Heart left ventricle (tissue), 16 donors: ENCODE data around the gene TRIM31. TPM values are rescaled to one million over a fixed set of nuclear protein-coding genes. Genes with fewer than 3 reads are reported as not detected.

Experiments
- ATAC-seq, 4 donors: fragments of 200-7000 bp; cut with Tn5 transposase; one replicate each; pipeline ENCODE4 v1.9.1; 2020 to 2022; ENCODE audit warnings: moderate library complexity in 4 of 4, mild to moderate bottlenecking in 3 of 4, moderate number of reproducible peaks in 1 of 4
- DNase-seq, 5 donors: peaks; one replicate each; pipeline ENCODE4 v3.0.0-alpha.2; 2020
- H3K27ac ChIP-seq, 12 donors: fragments of 200-600 bp; sonication (generic) in 4 of 12; one replicate each; pipeline versions ENCODE4 v1.5.0 to v1.8.0; 2016 to 2022; ENCODE audit warnings: mild to moderate bottlenecking in 2 of 12
- H3K27me3 ChIP-seq, 9 donors: fragments of 200-600 bp; sonication (generic) in 2 of 9; one replicate each; pipeline versions ENCODE4 v1.5.1 to v1.8.0; 2016 to 2022; ENCODE audit warnings: mild to moderate bottlenecking in 3 of 9
- H3K36me3 ChIP-seq, 9 donors: fragments of 200-600 bp; sonication (generic) in 2 of 9; one replicate each; pipeline versions ENCODE4 v1.5.0 to v1.8.0; 2018 to 2022; ENCODE audit warnings: mild to moderate bottlenecking in 2 of 9
- H3K4me1 ChIP-seq, 12 donors: fragments of 200-600 bp; sonication (generic) in 4 of 12; one replicate each; pipeline versions ENCODE4 v1.5.0 to v1.8.0; 2016 to 2022; ENCODE audit warnings: mild to moderate bottlenecking in 3 of 12
- H3K4me3 ChIP-seq, 12 donors: fragments of 200-600 bp; sonication (generic) in 4 of 12; one replicate each; pipeline versions ENCODE4 v1.5.0 to v1.8.0; 2017 to 2022; ENCODE audit warnings: mild to moderate bottlenecking in 9 of 12, moderate library complexity in 4 of 12
- H3K9me3 ChIP-seq, 12 donors: fragments of 200-600 bp; sonication (generic) in 4 of 12; one replicate each; pipeline versions ENCODE4 v1.5.0 to v1.8.0; 2016 to 2022; ENCODE audit warnings: mild to moderate bottlenecking in 1 of 12
- POLR2A ChIP-seq, 2 donors: fragments of 450-650 bp; IDR thresholded peaks; one replicate each; pipeline ENCODE4 v1.6.1; 2017; ENCODE audit warnings: antibody characterized with exemption in 2 of 2, mild to moderate bottlenecking in 2 of 2, moderate library complexity in 2 of 2
- WGBS, 4 donors: extraction: QIAGEN DNeasy Blood & Tissue Kit in 2 of 4; methylation state at CpG; one replicate each; pipeline versions ENCODE4 v1.1.5 to v1.1.7; 2013 to 2018; 5-methylcytosine and 5-hydroxymethylcytosine counted together
- intact Hi-C, 10 donors: fragments of 100-400 bp; cut with DNase I; formaldehyde crosslinking; loops; one replicate each; pipeline versions ENCODE4 v1.11.1 to v1.14.2; 2022
- polyA plus RNA-seq, 2 donors: library from polyadenylated mRNA; stranded (reverse); fragments of 200-250 nt; gene quantifications; one replicate each; pipeline ENCODE4 v1.2.3, GENCODE V29; 2013
- total RNA-seq, 9 donors: library from RNA; depleted of rRNA in 2 of 9; stranded (reverse); fragments of >200 nt in 2 of 9; fragmentation: NEBNext Ultra II Directional in 3 of 9; extraction: Animal tissue kit (Norgen Biotek cat#: 25700) in 3 of 9; gene quantifications; one replicate each; pipeline versions ENCODE4 v1.1.0 to v1.2.4, GENCODE V29; 2016 to 2023
- TF ChIP-seq, protein P1 (sequence below), 12 donors: fragments of 200-600 bp; sonication (generic) in 4 of 12; IDR thresholded peaks; one replicate each; pipeline versions ENCODE4 v1.5.0 to v1.8.0; 2018 to 2022; ENCODE audit warnings: antibody characterized with exemption in 12 of 12, mild to moderate bottlenecking in 5 of 12
- donor health status: ischemic (EF 13 %, LVEDD 7.1; RV severe dilation, severe dysfunction).
- donor health status: healthy with polysubstance abuse.
- donor health status: DM: no; HTN: yes; CAD: no.
- donor health status: DM: no; HTN: no; CAD: no.
- donor health status: ischemic (EF 25% LVEDD 6.9; RV normal size, moderate dysfunction).
- donor health status: ischemic (EF 25% LVEDD 5.7; RV mildly dilated, moderate dysfunction).
- donor health status: healthy.
- donor health status: DM: yes; HTN: yes; CAD: no.
- donor health status: ischemic (EF 35%, LVEDD 5.7; RV mildly dilated, moderate dysfunction).
- donor health status: nonischemic (EF 11% LVEDD 7.7; RV severe dilation, severe dysfunction).
- donor health status: DM: yes; HTN: yes; CAD: no.
- donor health status: PGD.
- donor health status: ischemic (EF 29% LVEDD 5.4; RV normal size, mild dysfunction).
- donor health status: nonischemic (EF 23%, LVEDD 6.1; RV moderate dilation, normal function).

The TRIM31 gene
- total and polyA plus RNA-seq, 11 donors = not detected

DNA sequence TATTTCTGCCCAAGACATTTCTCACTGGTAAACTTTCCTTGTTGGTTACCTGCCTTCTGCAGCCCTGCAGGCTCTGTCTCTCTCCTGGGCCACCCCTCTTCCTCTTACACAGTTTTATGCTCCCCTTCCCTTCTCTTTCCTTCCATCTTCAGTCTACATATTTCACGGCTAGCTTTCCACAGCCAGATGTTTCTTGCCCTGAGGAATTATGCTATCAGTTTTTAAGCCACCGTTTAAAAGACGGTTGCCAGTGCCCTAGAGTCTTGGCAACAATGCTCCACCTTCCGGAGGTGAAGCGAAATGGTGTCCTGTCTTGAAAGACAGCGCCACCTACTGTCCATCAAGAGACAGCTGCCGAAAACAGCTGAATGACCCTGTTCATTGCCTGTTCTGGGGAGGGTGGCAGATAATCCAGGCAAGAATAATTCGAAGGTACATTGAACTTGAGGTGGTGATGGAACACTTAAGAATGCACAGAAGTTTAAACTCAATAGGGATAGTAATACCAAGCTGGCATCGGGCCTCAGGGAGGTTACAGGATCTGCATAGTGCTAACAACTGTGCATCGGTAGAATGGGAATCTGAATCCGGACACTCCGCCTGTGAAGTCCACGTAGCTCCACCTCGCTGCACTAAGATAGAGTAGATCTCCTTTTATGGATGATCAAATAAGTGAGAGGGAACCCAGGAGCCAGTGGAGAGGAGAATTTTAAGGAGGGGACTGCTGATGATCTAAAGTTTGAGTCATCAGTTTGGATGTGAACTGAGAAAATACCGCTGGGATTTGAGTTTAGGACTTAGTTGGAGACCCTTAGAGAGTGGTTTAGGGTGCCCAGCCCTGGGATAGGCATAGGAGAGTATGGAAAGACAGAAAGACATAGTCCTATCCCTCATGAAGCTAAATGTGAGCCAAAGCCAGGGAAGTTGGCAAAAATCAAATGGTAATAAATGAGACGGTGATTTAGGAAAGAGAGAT lies 18.3 kb upstream of the TRIM31 start:
- Histone ChIP-seq H3K27me3 (peaks cover 21 to 92% (median 46%) of the 10 kb centered on the region in 9 donors), H3K27ac (no peak overlapping the region), H3K9me3 (no peaks in the 10 kb centered on the region), H3K36me3 (no peaks in the 10 kb centered on the region), H3K4me1 (peaks cover 0 to 17% (median 4%) of the 10 kb centered on the region in 12 donors), H3K4me3 (no peak overlapping the region)
- intact Hi-C loops = loop anchor here (1.0 to 5.0 kb wide), 5 partner anchors 28 to 284 kb away; no protein-coding TSS in a partner anchor
- ATAC-seq = peak in 3 of 4 donors; percentile 90 to 93 (median 91)
- peak in 4 of 5 donors; percentile 56 to 66 (median 64) for DNase-seq
- WGBS, 4 donors = 28 to 34% (median 30%) methylated on average over 16 of the region's 16 CpGs
- no peak for TF ChIP-seq POLR2A (IDR thresholded peaks at IDR 0.05)
- TF ChIP-seq, protein P1, sequence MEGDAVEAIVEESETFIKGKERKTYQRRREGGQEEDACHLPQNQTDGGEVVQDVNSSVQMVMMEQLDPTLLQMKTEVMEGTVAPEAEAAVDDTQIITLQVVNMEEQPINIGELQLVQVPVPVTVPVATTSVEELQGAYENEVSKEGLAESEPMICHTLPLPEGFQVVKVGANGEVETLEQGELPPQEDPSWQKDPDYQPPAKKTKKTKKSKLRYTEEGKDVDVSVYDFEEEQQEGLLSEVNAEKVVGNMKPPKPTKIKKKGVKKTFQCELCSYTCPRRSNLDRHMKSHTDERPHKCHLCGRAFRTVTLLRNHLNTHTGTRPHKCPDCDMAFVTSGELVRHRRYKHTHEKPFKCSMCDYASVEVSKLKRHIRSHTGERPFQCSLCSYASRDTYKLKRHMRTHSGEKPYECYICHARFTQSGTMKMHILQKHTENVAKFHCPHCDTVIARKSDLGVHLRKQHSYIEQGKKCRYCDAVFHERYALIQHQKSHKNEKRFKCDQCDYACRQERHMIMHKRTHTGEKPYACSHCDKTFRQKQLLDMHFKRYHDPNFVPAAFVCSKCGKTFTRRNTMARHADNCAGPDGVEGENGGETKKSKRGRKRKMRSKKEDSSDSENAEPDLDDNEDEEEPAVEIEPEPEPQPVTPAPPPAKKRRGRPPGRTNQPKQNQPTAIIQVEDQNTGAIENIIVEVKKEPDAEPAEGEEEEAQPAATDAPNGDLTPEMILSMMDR (IDR thresholded peaks at IDR 0.05) = peak; percentile 84 to 99 (median 96)

DNA sequence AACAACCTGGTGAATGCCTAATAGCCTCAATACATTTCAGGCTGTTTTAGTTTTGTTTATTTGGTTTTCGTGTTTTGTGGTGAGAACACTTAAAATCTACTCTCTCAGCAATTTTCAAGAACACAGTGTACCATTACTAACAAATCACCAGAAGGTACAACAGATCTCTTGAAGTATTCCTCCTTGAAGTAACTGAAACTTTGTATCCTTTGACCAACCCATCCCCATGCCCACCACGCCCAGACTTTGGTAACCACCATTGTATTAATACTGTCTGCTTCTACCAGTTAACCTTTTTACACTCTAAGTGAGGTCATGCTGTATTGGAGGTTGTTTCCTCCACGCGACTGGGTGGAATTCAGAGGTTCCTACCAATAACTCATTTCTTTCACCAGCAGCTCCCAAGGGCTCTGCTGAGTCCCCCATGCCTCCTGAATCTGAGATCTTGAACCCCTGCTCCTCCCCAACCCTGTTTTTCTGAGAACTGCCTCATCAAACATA lies 17.3 kb upstream of the TRIM31 start:
- peaks cover 21 to 86% (median 46%) of the 10 kb centered on the region in 9 donors for H3K27me3 ChIP-seq
- 63 to 75% (median 66%) methylated on average over 4 of the region's 4 CpGs for whole genome bisulfite sequencing, 4 donors
- TF ChIP-seq, protein P1 (IDR thresholded peaks at IDR 0.05) = no peak
- no peak for TF ChIP-seq POLR2A (IDR thresholded peaks at IDR 0.05)
- no peak for DNase-seq
- H3K27ac ChIP-seq = no peak overlapping the region
- H3K36me3 ChIP-seq = no peaks in the 10 kb centered on the region
- H3K9me3 ChIP-seq = no peaks in the 10 kb centered on the region
- ATAC-seq = no peak
- H3K4me1 ChIP-seq = peaks cover 0 to 17% (median 4%) of the 10 kb centered on the region in 12 donors
- intact Hi-C loops = loop anchor here in 9 of 10 donors (2.0 to 5.0 kb wide), 4 partner anchors 27 to 283 kb away; no protein-coding TSS in a partner anchor
- no peak overlapping the region for H3K4me3 ChIP-seq

DNA sequence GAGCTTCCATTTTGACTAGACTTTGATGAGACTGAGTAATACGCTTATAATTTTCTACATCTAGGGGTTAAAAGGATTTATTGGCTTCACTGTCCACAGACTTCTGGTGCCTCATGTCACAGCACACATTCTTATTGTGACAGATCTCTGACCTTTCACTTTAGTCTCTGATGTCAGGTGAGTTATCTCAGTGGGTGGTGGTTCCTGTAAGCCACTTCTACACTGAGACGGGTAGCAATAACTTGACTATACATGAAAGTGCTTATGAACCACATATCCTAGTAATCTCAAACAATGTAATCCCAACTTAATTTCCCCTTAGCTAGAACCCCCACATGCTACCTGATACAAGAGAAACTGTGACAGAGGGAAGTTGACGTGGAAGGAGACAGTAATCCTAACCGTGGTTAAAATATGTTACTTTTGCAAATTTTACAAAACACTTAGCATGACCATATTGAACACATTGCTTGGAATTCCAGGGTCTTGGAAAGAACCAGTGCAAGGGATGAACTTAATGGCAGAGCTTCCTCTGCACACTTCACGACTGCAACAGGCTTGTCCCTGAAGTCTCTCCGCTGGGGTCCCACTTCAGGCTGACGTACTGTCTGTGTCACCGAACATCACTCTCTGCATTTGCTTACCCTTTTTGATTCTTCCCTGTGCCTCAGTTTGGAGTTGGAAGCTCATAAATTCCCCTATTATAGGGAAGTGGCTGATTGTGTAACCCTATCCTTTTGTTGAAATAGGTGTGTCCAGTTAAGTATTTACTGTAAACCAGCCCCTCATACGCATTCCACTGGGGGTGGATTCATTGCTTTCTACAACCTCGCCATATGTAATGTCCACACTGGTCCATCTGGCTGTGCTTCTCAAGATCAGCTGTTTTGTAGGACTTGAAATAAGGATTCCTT lies 16.6 kb upstream of the TRIM31 start:
- no peak for DNase-seq
- Histone ChIP-seq H3K36me3 (no peaks in the 10 kb centered on the region), H3K27ac (no peak overlapping the region), H3K9me3 (no peaks in the 10 kb centered on the region), H3K4me1 (peaks cover 0 to 17% (median 4%) of the 10 kb centered on the region in 12 donors), H3K27me3 (peaks cover 21 to 79% (median 43%) of the 10 kb centered on the region in 9 donors), H3K4me3 (peak overlapping the region in 1 of 12 donors; percentile 2)
- intact Hi-C loops = loop anchor here in 9 of 10 donors (2.0 to 5.0 kb wide), 4 partner anchors 27 to 282 kb away; no protein-coding TSS in a partner anchor
- 69 to 78% (median 76%) methylated on average over 10 of the region's 10 CpGs for WGBS, 4 donors
- no peak for TF ChIP-seq POLR2A (IDR thresholded peaks at IDR 0.05)
- TF ChIP-seq, protein P1 (IDR thresholded peaks at IDR 0.05) = no peak
- ATAC-seq = no peak
